ENCODE data around the gene KCNE4. TPM values are rescaled to one million over a fixed set of nuclear protein-coding genes. Genes with fewer than 3 reads are reported as not detected.

KCNE4 gene
- polyA plus RNA-seq, 1 donor from 2014 or later = not detected

DNA sequence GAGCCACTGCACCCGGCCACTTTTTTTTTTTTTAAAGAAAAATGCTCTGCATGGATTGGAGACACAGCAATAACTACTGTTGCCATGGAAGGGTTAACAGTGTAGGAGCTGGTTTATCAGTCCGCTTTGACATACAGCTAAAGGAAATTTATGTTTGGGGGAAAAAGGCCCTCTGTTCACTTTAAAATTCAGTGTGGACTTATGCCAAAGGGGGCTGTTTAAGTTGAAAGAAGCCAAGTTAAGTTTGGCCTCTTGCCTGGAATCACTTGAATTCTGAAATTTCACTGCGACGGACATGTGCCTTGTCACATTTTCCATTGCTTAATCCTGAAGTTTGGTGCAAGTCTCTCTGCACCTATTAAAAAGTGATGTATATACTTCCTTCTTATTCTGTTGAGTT is 3.1 kb downstream of the KCNE4 start:
- TF ChIP-seq MXI1 (conservative IDR thresholded peaks at IDR 0.05; ENCODE audit: poor library complexity, severe bottlenecking) = no peak
- no peak for TF ChIP-seq SMC3 (conservative IDR thresholded peaks at IDR 0.05; ENCODE audit: poor library complexity)
- TF ChIP-seq, protein P1, sequence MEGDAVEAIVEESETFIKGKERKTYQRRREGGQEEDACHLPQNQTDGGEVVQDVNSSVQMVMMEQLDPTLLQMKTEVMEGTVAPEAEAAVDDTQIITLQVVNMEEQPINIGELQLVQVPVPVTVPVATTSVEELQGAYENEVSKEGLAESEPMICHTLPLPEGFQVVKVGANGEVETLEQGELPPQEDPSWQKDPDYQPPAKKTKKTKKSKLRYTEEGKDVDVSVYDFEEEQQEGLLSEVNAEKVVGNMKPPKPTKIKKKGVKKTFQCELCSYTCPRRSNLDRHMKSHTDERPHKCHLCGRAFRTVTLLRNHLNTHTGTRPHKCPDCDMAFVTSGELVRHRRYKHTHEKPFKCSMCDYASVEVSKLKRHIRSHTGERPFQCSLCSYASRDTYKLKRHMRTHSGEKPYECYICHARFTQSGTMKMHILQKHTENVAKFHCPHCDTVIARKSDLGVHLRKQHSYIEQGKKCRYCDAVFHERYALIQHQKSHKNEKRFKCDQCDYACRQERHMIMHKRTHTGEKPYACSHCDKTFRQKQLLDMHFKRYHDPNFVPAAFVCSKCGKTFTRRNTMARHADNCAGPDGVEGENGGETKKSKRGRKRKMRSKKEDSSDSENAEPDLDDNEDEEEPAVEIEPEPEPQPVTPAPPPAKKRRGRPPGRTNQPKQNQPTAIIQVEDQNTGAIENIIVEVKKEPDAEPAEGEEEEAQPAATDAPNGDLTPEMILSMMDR (IDR thresholded peaks at IDR 0.05; ENCODE audit: poor library complexity, severe bottlenecking) = no peak
- TF ChIP-seq, protein P2, sequence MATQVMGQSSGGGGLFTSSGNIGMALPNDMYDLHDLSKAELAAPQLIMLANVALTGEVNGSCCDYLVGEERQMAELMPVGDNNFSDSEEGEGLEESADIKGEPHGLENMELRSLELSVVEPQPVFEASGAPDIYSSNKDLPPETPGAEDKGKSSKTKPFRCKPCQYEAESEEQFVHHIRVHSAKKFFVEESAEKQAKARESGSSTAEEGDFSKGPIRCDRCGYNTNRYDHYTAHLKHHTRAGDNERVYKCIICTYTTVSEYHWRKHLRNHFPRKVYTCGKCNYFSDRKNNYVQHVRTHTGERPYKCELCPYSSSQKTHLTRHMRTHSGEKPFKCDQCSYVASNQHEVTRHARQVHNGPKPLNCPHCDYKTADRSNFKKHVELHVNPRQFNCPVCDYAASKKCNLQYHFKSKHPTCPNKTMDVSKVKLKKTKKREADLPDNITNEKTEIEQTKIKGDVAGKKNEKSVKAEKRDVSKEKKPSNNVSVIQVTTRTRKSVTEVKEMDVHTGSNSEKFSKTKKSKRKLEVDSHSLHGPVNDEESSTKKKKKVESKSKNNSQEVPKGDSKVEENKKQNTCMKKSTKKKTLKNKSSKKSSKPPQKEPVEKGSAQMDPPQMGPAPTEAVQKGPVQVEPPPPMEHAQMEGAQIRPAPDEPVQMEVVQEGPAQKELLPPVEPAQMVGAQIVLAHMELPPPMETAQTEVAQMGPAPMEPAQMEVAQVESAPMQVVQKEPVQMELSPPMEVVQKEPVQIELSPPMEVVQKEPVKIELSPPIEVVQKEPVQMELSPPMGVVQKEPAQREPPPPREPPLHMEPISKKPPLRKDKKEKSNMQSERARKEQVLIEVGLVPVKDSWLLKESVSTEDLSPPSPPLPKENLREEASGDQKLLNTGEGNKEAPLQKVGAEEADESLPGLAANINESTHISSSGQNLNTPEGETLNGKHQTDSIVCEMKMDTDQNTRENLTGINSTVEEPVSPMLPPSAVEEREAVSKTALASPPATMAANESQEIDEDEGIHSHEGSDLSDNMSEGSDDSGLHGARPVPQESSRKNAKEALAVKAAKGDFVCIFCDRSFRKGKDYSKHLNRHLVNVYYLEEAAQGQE (IDR thresholded peaks at IDR 0.05; ENCODE audit: borderline replicate concordance) = no peak
- no peak for TF ChIP-seq RAD21 (conservative IDR thresholded peaks at IDR 0.05)
- TF ChIP-seq EZH2 (IDR thresholded peaks at IDR 0.05; ENCODE audit: borderline replicate concordance, insufficient read depth, low read length, poor library complexity, severe bottlenecking) = no peak
- TF ChIP-seq TAF1 (IDR thresholded peaks at IDR 0.05; ENCODE audit: low read depth) = no peak
- no peak for TF ChIP-seq EP300 (conservative IDR thresholded peaks at IDR 0.05; ENCODE audit: poor library complexity, severe bottlenecking)
- TF ChIP-seq POLR2AphosphoS5 (IDR thresholded peaks at IDR 0.05) = no peak
- no peaks in the 10 kb centered on the region for H3K79me2 ChIP-seq (replicated peaks; ENCODE audit: insufficient read depth, low read length)
- no peaks in the 10 kb centered on the region for H4K20me1 ChIP-seq (ENCODE audit: insufficient read depth)
- H3K4me2 ChIP-seq (ENCODE audit: low read length) = no peak overlapping the region
- H3K27me3 ChIP-seq (ENCODE audit: insufficient read depth, low read depth, low read length) = no peaks in the 10 kb centered on the region
- no peaks in the 10 kb centered on the region for H3F3A ChIP-seq (ENCODE audit: insufficient read depth, low read length, poor library complexity, severe bottlenecking)
- no peak overlapping the region for H3K4me3 ChIP-seq (ENCODE audit: low read length)
- H3K9ac ChIP-seq (ENCODE audit: low read length) = no peak overlapping the region
- no peak overlapping the region for H2AFZ ChIP-seq (ENCODE audit: low read depth, low read length)
- no peak overlapping the region for H3K27ac ChIP-seq (ENCODE audit: low read length)
- H3K9me3 ChIP-seq (ENCODE audit: low read length) = no peaks in the 10 kb centered on the region
- no peaks in the 10 kb centered on the region for H3K36me3 ChIP-seq (ENCODE audit: insufficient read depth, low read length)
- H3K9me2 ChIP-seq (ENCODE audit: insufficient read depth, low read length) = no peaks in the 10 kb centered on the region

DNA sequence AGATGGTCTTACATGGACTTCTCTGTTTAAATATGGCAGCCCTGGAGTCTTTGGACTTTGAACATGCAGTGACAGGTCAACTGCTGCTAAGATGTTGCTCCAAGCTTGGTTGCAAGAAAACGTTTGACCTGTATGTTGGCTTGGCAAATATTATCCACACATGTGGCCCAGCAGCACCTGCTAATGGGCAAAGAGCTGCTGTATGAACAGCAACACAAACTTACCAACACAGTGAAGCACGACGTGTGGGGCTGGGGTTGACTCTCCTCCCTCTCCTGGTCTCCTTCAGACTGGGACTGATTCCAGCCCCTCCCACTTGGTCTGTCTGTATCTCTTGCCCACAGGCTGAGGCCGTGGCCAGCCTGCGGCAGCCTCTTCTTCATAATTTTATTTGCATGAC is 3.8 kb downstream of the KCNE4 start:
- H3K4me2 ChIP-seq (ENCODE audit: low read length) = no peak overlapping the region
- no peaks in the 10 kb centered on the region for H3K36me3 ChIP-seq (ENCODE audit: insufficient read depth, low read length)
- no peak for TF ChIP-seq RAD21 (conservative IDR thresholded peaks at IDR 0.05)
- TF ChIP-seq, protein P1 (IDR thresholded peaks at IDR 0.05; ENCODE audit: poor library complexity, severe bottlenecking) = no peak
- TF ChIP-seq, protein P2 (IDR thresholded peaks at IDR 0.05; ENCODE audit: borderline replicate concordance) = no peak
- TF ChIP-seq EZH2 (IDR thresholded peaks at IDR 0.05; ENCODE audit: borderline replicate concordance, insufficient read depth, low read length, poor library complexity, severe bottlenecking) = no peak
- no peak for TF ChIP-seq MXI1 (conservative IDR thresholded peaks at IDR 0.05; ENCODE audit: poor library complexity, severe bottlenecking)
- H3K9me2 ChIP-seq (ENCODE audit: insufficient read depth, low read length) = no peaks in the 10 kb centered on the region
- no peak overlapping the region for H3K9ac ChIP-seq (ENCODE audit: low read length)
- no peaks in the 10 kb centered on the region for H4K20me1 ChIP-seq (ENCODE audit: insufficient read depth)
- H2AFZ ChIP-seq (ENCODE audit: low read depth, low read length) = no peak overlapping the region
- no peaks in the 10 kb centered on the region for H3K79me2 ChIP-seq (replicated peaks; ENCODE audit: insufficient read depth, low read length)
- no peak overlapping the region for H3K4me3 ChIP-seq (ENCODE audit: low read length)
- no peak overlapping the region for H3K27ac ChIP-seq (ENCODE audit: low read length)
- no peaks in the 10 kb centered on the region for H3K27me3 ChIP-seq (ENCODE audit: insufficient read depth, low read depth, low read length)
- no peaks in the 10 kb centered on the region for H3K9me3 ChIP-seq (ENCODE audit: low read length)
- no peaks in the 10 kb centered on the region for H3F3A ChIP-seq (ENCODE audit: insufficient read depth, low read length, poor library complexity, severe bottlenecking)
